NCI-H524 treated with DMSO at 0.1 percent for 48 hours (cell line): ENCODE measurements around the gene ABLIM1.
A peak's percentile ranks its signal among the peaks of the same experiment; 100 is the strongest.

Source experiments
- DNase-seq: peaks from one replicate; lab custom pipeline; 2025; lab: John Stamatoyannopoulos, UW

The ABLIM1 gene

DNA sequence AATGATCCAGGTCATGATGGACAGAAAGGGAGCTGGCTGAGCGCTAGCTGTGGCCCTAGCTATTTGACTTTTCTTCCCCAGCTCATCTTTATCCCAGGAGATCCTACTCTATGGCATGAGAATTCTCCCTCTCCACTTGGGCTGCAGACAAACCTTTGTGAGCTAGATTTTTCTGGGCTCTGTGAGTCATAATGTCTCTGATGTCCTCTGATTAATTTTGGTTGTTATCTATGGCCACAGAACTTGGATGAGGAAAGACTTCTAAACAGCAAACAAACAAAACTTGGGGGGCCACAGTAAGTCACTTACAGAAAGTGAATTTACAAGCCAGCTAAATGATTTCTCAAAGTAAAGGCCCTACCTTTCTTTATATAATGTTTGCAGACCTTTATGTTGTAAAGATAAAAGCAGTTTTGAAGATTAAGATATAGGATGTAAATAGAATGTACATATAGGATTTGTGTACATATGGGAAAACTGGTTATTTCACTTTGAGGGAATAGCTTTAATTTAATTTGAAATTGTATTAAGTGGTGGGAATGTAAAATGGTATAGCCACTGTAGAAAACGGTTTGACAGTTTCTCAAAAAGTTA lies 10.4 kb downstream of the ABLIM1 start:
- DNase-seq = no peak

GRCh38 chr10:114646426-114646825 lies 11.6 kb downstream of the ABLIM1 start:
- no peak for DNase-seq

DNA sequence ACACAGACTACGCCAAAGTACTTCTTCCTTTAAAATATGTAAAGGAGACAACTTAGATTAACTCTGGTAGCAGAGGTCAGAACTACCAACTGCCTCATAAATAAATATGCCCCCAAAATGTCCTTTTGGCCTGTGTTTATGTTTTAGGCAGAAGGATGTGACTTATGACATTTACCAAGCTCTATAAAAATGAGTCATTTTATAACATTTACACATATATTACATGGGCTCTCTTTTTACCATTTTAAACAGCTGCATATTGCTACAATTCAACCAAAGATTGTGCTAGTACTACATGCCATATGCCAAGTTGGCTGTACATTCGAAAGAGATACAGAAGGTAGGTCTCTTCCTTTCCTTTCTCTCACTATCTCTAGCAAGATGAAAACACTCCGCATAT lies 12.4 kb downstream of the ABLIM1 start:
- no peak for DNase-seq

DNA sequence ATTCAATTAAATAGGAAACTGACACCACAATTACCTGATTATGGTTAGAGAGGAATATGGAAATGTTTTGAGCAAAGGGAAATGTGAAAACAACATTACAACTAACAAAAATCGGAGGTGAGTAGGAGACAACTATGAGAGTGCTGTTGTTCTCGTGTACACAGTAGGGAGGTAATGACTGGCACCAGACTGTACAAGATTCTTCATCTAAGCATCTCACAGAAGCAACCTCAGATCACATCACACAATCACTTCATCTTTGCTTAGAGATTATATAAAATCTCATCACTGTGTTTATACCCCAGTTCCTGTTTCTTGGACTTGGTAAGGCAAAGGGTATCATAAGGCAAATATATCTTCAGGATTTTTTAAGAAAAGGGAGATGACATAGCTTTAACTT lies 14.9 kb downstream of the ABLIM1 start:
- no peak for DNase-seq

DNA sequence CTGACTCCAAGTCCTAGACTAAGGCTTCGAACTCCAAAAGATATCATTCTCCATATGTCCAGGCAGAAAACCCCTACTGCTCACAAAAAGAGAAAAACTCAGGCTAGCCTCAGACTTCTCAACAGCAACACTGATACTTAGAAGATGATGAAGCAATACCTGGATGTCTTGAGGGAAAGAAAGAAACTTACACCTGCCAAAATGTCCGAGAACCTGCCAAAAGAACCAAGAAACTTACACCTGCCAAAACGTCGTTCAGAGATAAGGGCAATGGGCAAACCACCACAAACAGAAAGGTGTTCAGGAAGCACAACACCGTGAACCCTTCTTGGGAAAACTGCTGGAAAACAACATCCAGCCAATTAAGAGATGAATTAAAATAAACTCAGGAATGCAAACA lies 15.3 kb downstream of the ABLIM1 start:
- DNase-seq = no peak

GRCh38 chr10:114638821-114639625 lies 19.1 kb downstream of the ABLIM1 start:
- DNase-seq = no peak

GRCh38 chr10:114635797-114636550 lies 22.1 kb downstream of the ABLIM1 start:
- DNase-seq = no peak

DNA sequence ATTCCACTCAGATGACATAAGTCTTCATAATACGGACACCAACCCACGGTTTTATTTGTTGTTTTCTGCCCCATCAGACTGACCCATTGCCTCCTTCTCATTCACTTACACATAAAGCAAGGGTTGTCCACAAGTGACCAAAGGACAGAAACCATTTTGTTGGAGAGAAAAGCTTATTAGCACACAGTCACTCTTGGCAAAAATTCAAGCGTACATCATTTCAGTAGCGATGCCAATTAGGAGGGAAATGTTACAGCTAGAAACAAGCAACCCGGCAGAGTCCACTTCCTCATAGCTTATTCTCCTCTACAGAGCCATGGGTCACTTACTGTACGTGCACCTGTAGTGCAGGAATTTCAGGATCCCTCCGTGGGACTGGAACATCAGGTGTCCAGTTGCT lies 23.0 kb downstream of the ABLIM1 start:
- DNase-seq = no peak

GRCh38 chr10:114634609-114634979 lies 23.5 kb downstream of the ABLIM1 start:
- DNase-seq = no peak

DNA sequence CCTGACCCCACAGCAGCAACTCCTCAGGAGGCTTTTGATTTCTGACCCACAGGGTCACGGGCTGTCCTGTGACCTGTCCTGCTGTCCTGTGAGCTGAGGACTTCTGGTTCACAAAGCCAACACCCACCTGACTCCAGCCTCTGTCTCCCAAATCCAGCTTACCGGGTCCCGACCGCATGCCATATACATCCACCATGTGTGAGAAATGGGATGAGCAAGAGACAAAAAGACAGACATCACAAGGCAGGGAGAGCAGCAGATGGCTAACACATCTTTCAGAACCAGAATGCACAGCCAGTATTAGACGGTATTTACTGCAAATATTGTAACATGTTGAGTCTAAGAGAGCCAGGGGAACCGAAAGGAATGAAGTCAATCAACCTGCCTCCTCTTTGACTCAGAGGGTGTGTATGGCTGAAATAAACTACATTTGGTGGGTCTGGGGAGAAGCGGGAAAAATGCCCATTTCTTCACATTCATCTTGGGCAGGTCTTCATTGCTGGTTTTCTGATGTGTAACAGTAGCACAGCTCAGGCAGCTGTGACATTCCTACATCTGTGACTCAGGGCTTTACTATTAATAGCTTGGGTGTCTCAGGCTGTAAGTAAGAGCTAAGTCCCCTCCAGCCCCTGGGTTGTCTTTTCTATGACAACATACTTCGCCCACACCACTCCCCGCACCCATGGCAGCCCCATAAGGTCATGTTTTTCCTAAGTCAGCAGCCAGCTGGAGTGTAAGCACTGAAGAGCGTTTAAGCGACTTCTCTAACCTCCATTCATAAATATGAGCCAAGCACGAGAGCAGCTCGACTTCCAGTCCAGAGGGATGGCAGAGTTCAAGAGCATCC lies 25.0 kb downstream of the ABLIM1 start:
- peak; percentile 3 for DNase-seq

DNA sequence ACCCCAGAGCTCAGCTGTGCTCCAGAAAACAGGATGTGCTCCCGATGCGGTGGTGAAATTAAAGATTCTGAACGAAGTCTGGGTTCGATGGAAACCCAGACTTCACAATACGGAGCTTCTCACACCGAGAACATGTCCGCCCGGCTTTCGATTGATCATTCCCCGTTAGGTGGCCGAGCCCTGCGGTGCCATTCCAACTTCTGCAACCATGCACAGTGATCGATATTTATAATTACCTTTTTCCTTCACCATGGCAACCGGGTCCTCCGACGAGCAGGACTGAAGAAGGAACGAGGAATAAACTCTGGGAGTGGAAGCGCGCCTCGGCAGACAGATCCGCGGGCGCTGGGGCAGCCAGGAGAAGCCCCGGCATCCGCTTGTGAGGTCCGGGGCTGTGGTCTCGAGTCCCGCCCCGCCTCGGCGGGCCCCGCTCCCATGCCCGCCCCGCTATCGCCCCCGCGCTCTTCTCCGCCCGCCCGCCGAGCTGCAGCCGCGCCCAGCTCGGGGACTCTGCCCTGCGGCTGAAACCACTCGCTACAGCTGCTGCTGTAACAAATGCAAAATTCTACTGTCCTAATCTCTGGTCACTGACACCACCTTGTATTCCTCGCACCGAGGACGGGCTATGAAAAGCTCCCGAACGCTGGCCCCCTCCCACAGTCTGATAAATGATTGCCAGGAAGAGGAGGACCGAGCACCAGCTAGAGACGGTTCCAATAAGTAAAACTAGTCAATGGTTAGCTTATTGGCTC lies 26.2 kb downstream of the ABLIM1 start:
- DNase-seq = no peak

DNA sequence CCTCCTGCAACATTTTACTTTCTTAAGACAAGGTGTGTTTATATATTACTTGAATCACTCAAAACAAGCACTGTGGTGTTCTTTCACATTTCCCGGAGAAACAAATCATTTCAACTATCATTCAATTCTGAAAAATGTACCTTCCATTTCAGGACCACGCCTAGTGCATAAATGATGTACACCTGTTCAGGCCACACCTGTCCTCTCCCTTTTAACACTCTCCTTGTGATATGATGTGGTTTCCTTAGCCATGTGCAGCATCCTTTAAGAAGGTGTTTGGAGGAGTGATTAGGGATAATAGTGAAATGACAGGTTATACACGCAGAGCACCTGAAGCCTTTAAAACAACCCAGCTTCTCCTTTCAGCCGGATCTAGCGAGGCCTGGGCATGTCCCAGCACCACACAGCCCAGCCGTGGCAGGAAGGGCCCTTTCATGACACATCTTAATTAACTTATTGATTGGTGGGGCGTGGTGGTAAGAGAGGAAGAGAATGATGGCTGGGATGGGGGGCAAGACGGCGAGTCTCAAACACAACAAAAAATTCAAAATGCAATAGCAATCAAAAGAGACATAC lies 26.9 kb downstream of the ABLIM1 start:
- no peak for DNase-seq

- DNase-seq = no peak
These were observed 28.0 kb downstream of the ABLIM1 start for GRCh38 chr10:114629824-114630730.

DNA sequence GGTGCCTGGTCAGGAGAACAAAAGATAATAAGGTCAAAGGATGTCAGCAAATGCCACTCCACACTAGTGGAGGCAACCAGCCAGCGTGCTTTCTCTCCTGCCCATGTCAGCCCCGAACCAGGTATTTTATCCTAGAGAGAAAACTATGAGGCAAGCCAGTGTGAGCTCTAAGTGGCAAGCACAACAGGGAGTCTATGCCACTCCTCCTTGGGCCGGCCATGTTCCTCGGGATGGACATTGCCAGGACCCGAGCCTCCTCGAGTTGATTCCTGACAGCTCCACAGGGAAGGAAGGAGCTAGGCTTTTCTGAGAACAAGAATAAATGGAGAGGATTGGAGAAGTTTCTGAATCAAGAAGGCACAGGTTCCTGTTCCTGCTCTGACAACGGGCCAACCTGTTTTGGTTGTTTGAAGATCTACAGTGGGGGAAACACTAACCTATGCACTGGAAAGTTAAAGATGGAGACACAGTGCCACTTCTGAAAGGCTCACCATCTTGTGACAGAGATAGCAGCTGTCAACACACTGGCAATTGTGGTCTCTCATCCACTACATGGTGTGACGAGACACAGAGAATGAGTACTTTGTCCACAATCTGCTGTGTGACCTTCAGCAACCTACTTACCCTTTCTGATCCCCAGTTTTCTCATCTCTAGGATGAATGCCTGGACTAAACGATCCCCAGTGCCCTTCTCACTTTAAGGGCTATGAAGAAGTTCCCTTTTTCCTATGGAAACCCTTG lies 28.8 kb downstream of the ABLIM1 start:
- no peak for DNase-seq

DNA sequence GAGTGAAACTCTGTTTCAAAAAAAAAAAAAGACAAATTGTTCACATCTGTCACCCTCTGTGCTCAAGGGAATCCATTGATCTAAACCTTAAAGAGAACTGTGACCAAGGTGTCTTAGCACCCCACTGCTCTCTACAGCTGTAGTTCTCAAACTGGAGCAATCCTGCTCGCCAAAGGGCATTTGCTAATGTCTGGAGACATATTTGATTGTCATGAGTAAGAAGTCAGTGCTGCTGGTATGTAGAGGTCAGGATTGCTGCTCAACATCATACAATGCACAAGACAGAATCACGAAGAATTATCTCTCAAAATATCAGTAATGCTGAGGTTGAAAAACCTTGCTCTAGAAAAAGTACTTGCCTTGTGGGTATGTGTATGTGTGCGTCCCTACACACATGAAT lies 30.0 kb downstream of the ABLIM1 start:
- DNase-seq = no peak

GRCh38 chr10:114626841-114627240 lies 31.2 kb downstream of the ABLIM1 start:
- DNase-seq = no peak

DNA sequence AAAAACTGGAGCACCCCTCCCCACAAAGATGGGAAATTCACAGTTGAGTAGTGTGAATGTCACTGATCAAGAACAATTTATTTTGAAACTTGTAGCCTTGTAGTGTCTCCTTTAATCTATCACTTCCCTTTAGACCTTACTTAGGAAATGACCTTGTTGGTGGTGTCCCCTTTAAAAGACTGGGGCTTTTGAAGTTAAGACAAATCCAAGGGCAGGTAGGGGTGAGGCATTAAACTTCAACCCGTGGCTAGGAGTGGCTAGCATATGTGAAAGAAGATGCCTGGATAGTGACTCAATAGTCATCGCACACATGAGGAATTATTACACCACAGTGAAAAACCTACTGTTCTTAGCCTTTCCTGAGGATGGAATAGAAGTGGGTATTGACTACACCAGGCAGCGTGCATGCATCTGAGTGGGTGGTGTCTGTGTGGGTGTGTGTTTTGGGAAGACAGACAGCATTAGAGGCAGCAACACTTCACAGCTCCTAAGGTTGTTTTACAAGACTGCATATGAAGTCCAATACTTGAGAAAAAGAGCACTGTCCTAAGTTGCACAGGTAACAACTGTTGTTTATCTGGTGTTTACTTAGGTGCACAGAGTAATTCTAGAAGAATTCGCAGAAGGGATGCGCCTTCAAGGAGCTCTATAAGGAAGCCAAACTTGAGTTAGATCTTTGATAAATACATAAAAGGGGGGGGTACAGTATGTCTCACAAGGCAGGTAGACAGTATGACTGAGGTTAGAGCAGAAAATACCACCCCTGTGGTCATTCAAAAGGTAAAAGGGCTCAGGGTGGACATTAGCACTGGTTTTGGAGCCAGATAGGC lies 32.9 kb downstream of the ABLIM1 start:
- no peak for DNase-seq

- DNase-seq = no peak
These were observed 33.7 kb downstream of the ABLIM1 start for GRCh38 chr10:114624422-114624821.
